NCI-H187 (cell line): ENCODE results near the gene CHAF1B.
"Not testable (repeated sequence)": the region's sequence is repeated elsewhere in the genome, so short reads cannot be mapped to it uniquely, and the experiment has no call there.

Experiments
- DNase-seq, 2 experiments: peaks; one replicate each; lab custom pipeline; 2025; lab: John Stamatoyannopoulos, UW

Gene CHAF1B

GRCh38 chr21:36385233-36386030, at the start of gene CHAF1B:
Gene CHAF1B, plus strand, starts transcription at chr21:36385392. Its CDS starts 745 bp downstream, at chr21:36386137.
- peak; percentile 71 to 84 for DNase-seq

- no peak for DNase-seq
Measured at GRCh38 chr21:36337099-36337509, 48.1 kb upstream of the CHAF1B start.

- no peak for DNase-seq
Measured at GRCh38 chr21:36338975-36339374, 46.2 kb upstream of the CHAF1B start.

GRCh38 chr21:36342581-36342980, 42.6 kb upstream of the CHAF1B start:
- not testable (repeated sequence) for DNase-seq

- DNase-seq = no peak
Measured at GRCh38 chr21:36344931-36345330, 40.3 kb upstream of the CHAF1B start.

- no peak for DNase-seq
Measured at GRCh38 chr21:36347278-36347961, 37.8 kb upstream of the CHAF1B start.

- no peak for DNase-seq
Measured at GRCh38 chr21:36347962-36348328, 37.2 kb upstream of the CHAF1B start.

GRCh38 chr21:36349315-36349714, 35.9 kb upstream of the CHAF1B start:
- no peak for DNase-seq

- no peak for DNase-seq
Measured at GRCh38 chr21:36350282-36350910, 34.8 kb upstream of the CHAF1B start.

- no peak for DNase-seq
Measured at GRCh38 chr21:36354918-36355680, 30.1 kb upstream of the CHAF1B start.

- DNase-seq = no peak
Measured at GRCh38 chr21:36355868-36356267, 29.3 kb upstream of the CHAF1B start.

GRCh38 chr21:36359185-36359584, 26.0 kb upstream of the CHAF1B start:
- DNase-seq = no peak

GRCh38 chr21:36369064-36369685, 16.0 kb upstream of the CHAF1B start:
- DNase-seq = no peak

GRCh38 chr21:36375994-36376393, 9.2 kb upstream of the CHAF1B start:
- no peak for DNase-seq

- no peak for DNase-seq
Measured at GRCh38 chr21:36377391-36377842, 7.8 kb upstream of the CHAF1B start.

GRCh38 chr21:36379251-36379650, 5.9 kb upstream of the CHAF1B start:
- no peak for DNase-seq

GRCh38 chr21:36381841-36382589, 3.2 kb upstream of the CHAF1B start:
- no peak for DNase-seq

- DNase-seq = not testable (repeated sequence)
Measured at GRCh38 chr21:36382722-36383121, 2.5 kb upstream of the CHAF1B start.

- DNase-seq = no peak
Measured at GRCh38 chr21:36384885-36385232, 333 bp upstream of the CHAF1B start.

- DNase-seq = no peak
Measured at GRCh38 chr21:36386031-36386642, 945 bp downstream of the CHAF1B start.

- no peak for DNase-seq
Measured at GRCh38 chr21:36388096-36388495, 2.9 kb downstream of the CHAF1B start.
